Liver (tissue), 9 donors: ENCODE results near the gene GRSF1. TPM values are rescaled to one million over a fixed set of nuclear protein-coding genes. Genes with fewer than 3 reads are reported as not detected.

ENCODE experiments used
- DNase-seq: peaks from one replicate; pipeline ENCODE4 v3.0.0-alpha.2; 2017; ENCODE audit warnings: low spot score
- H3K27ac ChIP-seq, 2 donors: one replicate each; pipeline ENCODE4 v1.7.0; 2013; ENCODE audit warnings: inconsistent platforms in 2 of 2, low read length in 2 of 2, control low read depth in 1 of 2, low read depth in 1 of 2, mild to moderate bottlenecking in 1 of 2
- H3K27me3 ChIP-seq, 4 donors: one replicate each; pipeline versions ENCODE4 v1.6.1 to v1.7.0; 2013; ENCODE audit warnings: low read length in 3 of 4, inconsistent platforms in 1 of 4, mild to moderate bottlenecking in 1 of 4, moderate library complexity in 1 of 4; ENCODE audit not compliant: control insufficient read depth in 4 of 4, insufficient read depth in 4 of 4
- H3K36me3 ChIP-seq, 4 donors: one replicate each; pipeline versions ENCODE4 v1.6.1 to v1.7.0; 2013; ENCODE audit warnings: low read length in 3 of 4, mild to moderate bottlenecking in 3 of 4, low read depth in 1 of 4, moderate library complexity in 1 of 4; ENCODE audit not compliant: control insufficient read depth in 4 of 4, insufficient read depth in 3 of 4
- H3K4me1 ChIP-seq, 4 donors: one replicate each; pipeline versions ENCODE4 v1.6.1 to v1.7.0; 2013; ENCODE audit warnings: low read length in 3 of 4, mild to moderate bottlenecking in 3 of 4, moderate library complexity in 1 of 4; ENCODE audit not compliant: control insufficient read depth in 4 of 4, insufficient read depth in 4 of 4
- H3K4me3 ChIP-seq, 3 donors: one replicate each; pipeline versions ENCODE4 v1.6.1 to v1.7.0; 2013; ENCODE audit warnings: low read length in 3 of 3, control low read depth in 1 of 3, low read depth in 1 of 3, mild to moderate bottlenecking in 1 of 3
- H3K9ac ChIP-seq, 2 donors: one replicate each; pipeline ENCODE4 v1.7.0; 2013; ENCODE audit warnings: low read length in 2 of 2, mild to moderate bottlenecking in 2 of 2, moderate library complexity in 2 of 2, control low read depth in 1 of 2, low read depth in 1 of 2
- H3K9me3 ChIP-seq, 4 donors: one replicate each; pipeline versions ENCODE4 v1.6.1 to v1.7.0; 2013; ENCODE audit warnings: low read length in 3 of 4; ENCODE audit not compliant: control insufficient read depth in 4 of 4
- ATF3 ChIP-seq: IDR thresholded peaks from 2 replicates; pipeline ENCODE4 v1.6.1; 2016; ENCODE audit warnings: antibody characterized with exemption
- CTCF ChIP-seq: fragments of 150-350 bp; IDR thresholded peaks from 2 replicates; pipeline ENCODE4 v1.5.1; 2017; ENCODE audit warnings: improper control_type of control experiment, low read depth, low read length; ENCODE audit not compliant: missing input control
- FOXA1 ChIP-seq: IDR thresholded peaks from 2 replicates; pipeline ENCODE4 v1.6.1; 2016; ENCODE audit warnings: antibody characterized with exemption
- FOXA2 ChIP-seq: IDR thresholded peaks from 2 replicates; pipeline ENCODE4 v1.6.1; 2016; ENCODE audit warnings: antibody characterized with exemption
- GABPA ChIP-seq, 2 donors: IDR thresholded peaks in 1 of 2; conservative IDR thresholded peaks in 1 of 2; 2 replicates each; pipeline ENCODE4 v1.6.1; 2016; ENCODE audit warnings: antibody characterized with exemption in 2 of 2, mild to moderate bottlenecking in 1 of 2, moderate library complexity in 1 of 2
- HNF4A ChIP-seq, 2 donors: conservative IDR thresholded peaks; 2 replicates each; pipeline ENCODE4 v1.6.1; 2016; ENCODE audit warnings: antibody characterized with exemption in 2 of 2, mild to moderate bottlenecking in 2 of 2
- HNF4G ChIP-seq: IDR thresholded peaks from 2 replicates; pipeline ENCODE4 v1.6.1; 2016; ENCODE audit warnings: antibody characterized with exemption
- JUND ChIP-seq, 2 donors: IDR thresholded peaks; 2 replicates each; pipeline ENCODE4 v1.6.1; 2016; ENCODE audit warnings: antibody characterized with exemption in 2 of 2
- MAX ChIP-seq: IDR thresholded peaks from 2 replicates; pipeline ENCODE4 v1.6.1; 2016; ENCODE audit warnings: antibody characterized with exemption
- NR2F2 ChIP-seq: IDR thresholded peaks from 2 replicates; pipeline ENCODE4 v1.6.1; 2016; ENCODE audit warnings: antibody characterized with exemption
- RAD21 ChIP-seq, 2 donors: IDR thresholded peaks; 2 replicates each; pipeline ENCODE4 v1.6.1; 2016; ENCODE audit warnings: antibody characterized with exemption in 2 of 2, mild to moderate bottlenecking in 2 of 2
- REST ChIP-seq: IDR thresholded peaks from 2 replicates; pipeline ENCODE4 v1.6.1; 2016; ENCODE audit warnings: antibody characterized with exemption, mild to moderate bottlenecking
- RXRA ChIP-seq, 2 donors: IDR thresholded peaks; 2 replicates each; pipeline ENCODE4 v1.6.1; 2017 to 2018; ENCODE audit warnings: antibody characterized with exemption in 2 of 2, mild to moderate bottlenecking in 1 of 2
- SP1 ChIP-seq: IDR thresholded peaks from 2 replicates; pipeline ENCODE4 v1.6.1; 2018; ENCODE audit warnings: antibody characterized with exemption, mild to moderate bottlenecking
- TAF1 ChIP-seq: conservative IDR thresholded peaks from 2 replicates; pipeline ENCODE4 v1.6.1; 2016; ENCODE audit warnings: antibody characterized with exemption, mild to moderate bottlenecking
- WGBS: extraction: QIAGEN DNeasy Blood & Tissue Kit; methylation state at CpG from one replicate; pipeline ENCODE4 v1.1.7; 2013; 5-methylcytosine and 5-hydroxymethylcytosine counted together
- polyA plus RNA-seq, 2 donors: library from polyadenylated mRNA; stranded (reverse) in 1 of 2; unstranded in 1 of 2; fragments of 200-250 nt in 1 of 2; fragments of >200 nt in 1 of 2; fragmentation: Nextera tagmentation in 1 of 2; extraction: Ambion mirVana in 1 of 2; gene quantifications; one replicate each; pipeline versions ENCODE4 v1.2.1 to v1.2.3, GENCODE V29; 2013 to 2015
- total RNA-seq, 2 donors: library from RNA; depleted of rRNA; stranded (reverse); fragments of >200 nt; gene quantifications; one replicate each; pipeline ENCODE4 v1.2.3, GENCODE V29; 2014
- donor health status: healthy.
- donor health status: healthy.
- donor health status: healthy.
- donor health status: healthy.
- donor health status: healthy.

The GRSF1 gene
- total and polyA plus RNA-seq, 4 donors = 22.5 to 30.4 (median 28.0) TPM

GRCh38 chr4:70855464-70855863, 15.8 kb upstream of the GRSF1 start (continued):
- TF ChIP-seq MAX (no peak), SP1 (no peak), RXRA (IDR thresholded peaks at IDR 0.05) (no peak), FOXA2 (no peak), GABPA (IDR thresholded peaks at IDR 0.05 in 1 of 2, conservative IDR thresholded peaks at IDR 0.05 in 1 of 2) (no peak), HNF4G (no peak)

GRCh38 chr4:70849291-70849690, 9.6 kb upstream of the GRSF1 start:
- H3K27me3 ChIP-seq = no peaks in the 10 kb centered on the region
- no peak for TF ChIP-seq FOXA1
- TF ChIP-seq RAD21 (IDR thresholded peaks at IDR 0.05) = no peak
- TF ChIP-seq REST = no peak
- no peak for TF ChIP-seq MAX
- no peak for TF ChIP-seq JUND (IDR thresholded peaks at IDR 0.05)
- TF ChIP-seq RXRA (IDR thresholded peaks at IDR 0.05) = no peak
- WGBS = 87% methylated on average over 5 of the region's 5 CpGs
- no peak overlapping the region for H3K27ac ChIP-seq
- DNase-seq = no peak
- H3K36me3 ChIP-seq = no peaks in the 10 kb centered on the region
- no peaks in the 10 kb centered on the region for H3K9me3 ChIP-seq
- no peaks in the 10 kb centered on the region for H3K4me1 ChIP-seq
- H3K9ac ChIP-seq = no peak overlapping the region
- no peak overlapping the region for H3K4me3 ChIP-seq

- no peak for TF ChIP-seq FOXA1
- TF ChIP-seq SP1 = no peak
- TF ChIP-seq NR2F2 = no peak
- TF ChIP-seq FOXA2 = no peak
- no peak for TF ChIP-seq GABPA (IDR thresholded peaks at IDR 0.05 in 1 of 2, conservative IDR thresholded peaks at IDR 0.05 in 1 of 2)
- no peak for TF ChIP-seq RXRA (IDR thresholded peaks at IDR 0.05)
- no peak for TF ChIP-seq CTCF
- no peak for TF ChIP-seq HNF4G
- TF ChIP-seq HNF4A (conservative IDR thresholded peaks at IDR 0.05) = no peak
- TF ChIP-seq MAX = no peak
- TF ChIP-seq REST = no peak
- no peak for TF ChIP-seq ATF3
- no peak for TF ChIP-seq TAF1
- Histone ChIP-seq H3K27me3 (no peaks in the 10 kb centered on the region), H3K4me1 (no peaks in the 10 kb centered on the region), H3K36me3 (no peaks in the 10 kb centered on the region), H3K4me3 (no peak overlapping the region), H3K27ac (no peak overlapping the region), H3K9me3 (no peaks in the 10 kb centered on the region), H3K9ac (no peak overlapping the region)
- no peak for DNase-seq
- WGBS = 94% methylated on average over 9 of the region's 9 CpGs
Measured at GRCh38 chr4:70844180-70844579, 4.5 kb upstream of the GRSF1 start.
